ENCODE measurements around the gene PDXK.

DNA sequence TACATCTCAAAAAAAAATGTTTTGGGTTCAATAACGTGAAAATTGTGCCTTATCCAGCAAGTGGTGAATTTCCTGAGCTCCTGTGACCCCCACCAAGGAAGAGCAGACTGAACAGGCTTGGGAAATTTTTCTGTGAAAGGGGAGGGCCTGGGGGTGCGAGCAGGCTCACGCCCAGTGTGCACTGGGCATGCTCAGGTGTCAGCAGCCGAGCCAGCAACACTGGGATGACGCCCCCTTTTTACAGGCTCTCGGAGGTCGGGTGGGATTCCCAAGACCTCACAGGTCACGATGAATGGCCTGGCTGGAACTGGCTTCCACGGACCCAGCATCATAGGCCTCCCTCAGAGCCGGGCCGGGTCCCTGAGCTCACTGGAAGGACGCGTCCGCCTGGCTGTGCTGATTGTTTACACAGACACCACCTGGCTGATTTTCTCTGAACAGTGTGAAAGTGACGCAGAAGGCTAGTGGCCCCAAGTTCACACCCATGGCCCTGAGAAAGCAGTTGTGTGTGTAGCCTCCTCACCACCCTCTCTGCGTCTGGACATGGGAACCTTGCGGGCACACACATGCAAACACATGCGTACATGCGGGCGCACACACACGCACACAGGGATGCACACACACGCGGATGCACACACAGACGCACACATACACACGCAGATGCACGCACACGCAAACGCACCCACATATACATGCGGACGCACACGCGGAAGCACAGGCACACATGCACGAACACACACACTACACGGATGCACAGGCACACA, 48.0 kb downstream of the PDXK start:
- TF ChIP-seq, protein P1, sequence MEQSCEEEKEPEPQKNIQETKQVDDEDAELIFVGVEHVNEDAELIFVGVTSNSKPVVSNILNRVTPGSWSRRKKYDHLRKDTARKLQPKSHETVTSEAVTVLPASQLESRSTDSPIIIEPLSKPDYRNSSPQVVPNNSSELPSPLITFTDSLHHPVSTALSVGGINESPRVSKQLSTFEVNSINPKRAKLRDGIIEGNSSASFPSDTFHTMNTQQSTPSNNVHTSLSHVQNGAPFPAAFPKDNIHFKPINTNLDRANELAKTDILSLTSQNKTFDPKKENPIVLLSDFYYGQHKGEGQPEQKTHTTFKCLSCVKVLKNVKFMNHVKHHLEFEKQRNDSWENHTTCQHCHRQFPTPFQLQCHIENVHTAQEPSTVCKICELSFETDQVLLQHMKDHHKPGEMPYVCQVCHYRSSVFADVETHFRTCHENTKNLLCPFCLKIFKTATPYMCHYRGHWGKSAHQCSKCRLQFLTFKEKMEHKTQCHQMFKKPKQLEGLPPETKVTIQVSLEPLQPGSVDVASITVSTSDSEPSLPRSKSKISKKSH (CRISPR knock-in tag; IDR thresholded peaks at IDR 0.05) = no peak
- TF ChIP-seq, protein P2, sequence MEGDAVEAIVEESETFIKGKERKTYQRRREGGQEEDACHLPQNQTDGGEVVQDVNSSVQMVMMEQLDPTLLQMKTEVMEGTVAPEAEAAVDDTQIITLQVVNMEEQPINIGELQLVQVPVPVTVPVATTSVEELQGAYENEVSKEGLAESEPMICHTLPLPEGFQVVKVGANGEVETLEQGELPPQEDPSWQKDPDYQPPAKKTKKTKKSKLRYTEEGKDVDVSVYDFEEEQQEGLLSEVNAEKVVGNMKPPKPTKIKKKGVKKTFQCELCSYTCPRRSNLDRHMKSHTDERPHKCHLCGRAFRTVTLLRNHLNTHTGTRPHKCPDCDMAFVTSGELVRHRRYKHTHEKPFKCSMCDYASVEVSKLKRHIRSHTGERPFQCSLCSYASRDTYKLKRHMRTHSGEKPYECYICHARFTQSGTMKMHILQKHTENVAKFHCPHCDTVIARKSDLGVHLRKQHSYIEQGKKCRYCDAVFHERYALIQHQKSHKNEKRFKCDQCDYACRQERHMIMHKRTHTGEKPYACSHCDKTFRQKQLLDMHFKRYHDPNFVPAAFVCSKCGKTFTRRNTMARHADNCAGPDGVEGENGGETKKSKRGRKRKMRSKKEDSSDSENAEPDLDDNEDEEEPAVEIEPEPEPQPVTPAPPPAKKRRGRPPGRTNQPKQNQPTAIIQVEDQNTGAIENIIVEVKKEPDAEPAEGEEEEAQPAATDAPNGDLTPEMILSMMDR (IDR thresholded peaks at IDR 0.05 in 2 of 3, conservative IDR thresholded peaks at IDR 0.05 in 1 of 3; ENCODE audit: insufficient read depth in 2 of 3, low read depth in 1 of 3, low read length in 3 of 3) = no peak
- TF ChIP-seq KLF13 (tag; IDR thresholded peaks at IDR 0.05; ENCODE audit: borderline replicate concordance, low read depth) (no peak), ZNF431 (CRISPR knock-in tag; IDR thresholded peaks at IDR 0.05) (no peak), EZH2 (IDR thresholded peaks at IDR 0.05; ENCODE audit: borderline replicate concordance, low read depth, low read length) (no peak), ZBTB7A (IDR thresholded peaks at IDR 0.05; ENCODE audit: borderline replicate concordance, control insufficient read depth, low read depth, low read length) (no peak), ZEB2 (IDR thresholded peaks at IDR 0.05) (no peak), FOS (IDR thresholded peaks at IDR 0.05; ENCODE audit: extremely low read depth, insufficient read length) (no peak), EGR1 (conservative IDR thresholded peaks at IDR 0.05) (no peak), LEF1 (IDR thresholded peaks at IDR 0.05) (no peak)
- TF ChIP-seq, protein P3, sequence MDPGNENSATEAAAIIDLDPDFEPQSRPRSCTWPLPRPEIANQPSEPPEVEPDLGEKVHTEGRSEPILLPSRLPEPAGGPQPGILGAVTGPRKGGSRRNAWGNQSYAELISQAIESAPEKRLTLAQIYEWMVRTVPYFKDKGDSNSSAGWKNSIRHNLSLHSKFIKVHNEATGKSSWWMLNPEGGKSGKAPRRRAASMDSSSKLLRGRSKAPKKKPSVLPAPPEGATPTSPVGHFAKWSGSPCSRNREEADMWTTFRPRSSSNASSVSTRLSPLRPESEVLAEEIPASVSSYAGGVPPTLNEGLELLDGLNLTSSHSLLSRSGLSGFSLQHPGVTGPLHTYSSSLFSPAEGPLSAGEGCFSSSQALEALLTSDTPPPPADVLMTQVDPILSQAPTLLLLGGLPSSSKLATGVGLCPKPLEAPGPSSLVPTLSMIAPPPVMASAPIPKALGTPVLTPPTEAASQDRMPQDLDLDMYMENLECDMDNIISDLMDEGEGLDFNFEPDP (CRISPR knock-in tag; IDR thresholded peaks at IDR 0.05) = no peak
- TF ChIP-seq, protein P4, sequence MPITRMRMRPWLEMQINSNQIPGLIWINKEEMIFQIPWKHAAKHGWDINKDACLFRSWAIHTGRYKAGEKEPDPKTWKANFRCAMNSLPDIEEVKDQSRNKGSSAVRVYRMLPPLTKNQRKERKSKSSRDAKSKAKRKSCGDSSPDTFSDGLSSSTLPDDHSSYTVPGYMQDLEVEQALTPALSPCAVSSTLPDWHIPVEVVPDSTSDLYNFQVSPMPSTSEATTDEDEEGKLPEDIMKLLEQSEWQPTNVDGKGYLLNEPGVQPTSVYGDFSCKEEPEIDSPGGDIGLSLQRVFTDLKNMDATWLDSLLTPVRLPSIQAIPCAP (CRISPR knock-in tag; IDR thresholded peaks at IDR 0.05; ENCODE audit: borderline replicate concordance) = no peak
- TF ChIP-seq, protein P5, sequence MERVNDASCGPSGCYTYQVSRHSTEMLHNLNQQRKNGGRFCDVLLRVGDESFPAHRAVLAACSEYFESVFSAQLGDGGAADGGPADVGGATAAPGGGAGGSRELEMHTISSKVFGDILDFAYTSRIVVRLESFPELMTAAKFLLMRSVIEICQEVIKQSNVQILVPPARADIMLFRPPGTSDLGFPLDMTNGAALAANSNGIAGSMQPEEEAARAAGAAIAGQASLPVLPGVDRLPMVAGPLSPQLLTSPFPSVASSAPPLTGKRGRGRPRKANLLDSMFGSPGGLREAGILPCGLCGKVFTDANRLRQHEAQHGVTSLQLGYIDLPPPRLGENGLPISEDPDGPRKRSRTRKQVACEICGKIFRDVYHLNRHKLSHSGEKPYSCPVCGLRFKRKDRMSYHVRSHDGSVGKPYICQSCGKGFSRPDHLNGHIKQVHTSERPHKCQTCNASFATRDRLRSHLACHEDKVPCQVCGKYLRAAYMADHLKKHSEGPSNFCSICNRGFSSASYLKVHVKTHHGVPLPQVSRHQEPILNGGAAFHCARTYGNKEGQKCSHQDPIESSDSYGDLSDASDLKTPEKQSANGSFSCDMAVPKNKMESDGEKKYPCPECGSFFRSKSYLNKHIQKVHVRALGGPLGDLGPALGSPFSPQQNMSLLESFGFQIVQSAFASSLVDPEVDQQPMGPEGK (CRISPR knock-in tag; IDR thresholded peaks at IDR 0.05; ENCODE audit: borderline replicate concordance) = 0 out of 2 replicates have a peak, but pooled peaks have one; percentile 14
- TF ChIP-seq, protein P6, sequence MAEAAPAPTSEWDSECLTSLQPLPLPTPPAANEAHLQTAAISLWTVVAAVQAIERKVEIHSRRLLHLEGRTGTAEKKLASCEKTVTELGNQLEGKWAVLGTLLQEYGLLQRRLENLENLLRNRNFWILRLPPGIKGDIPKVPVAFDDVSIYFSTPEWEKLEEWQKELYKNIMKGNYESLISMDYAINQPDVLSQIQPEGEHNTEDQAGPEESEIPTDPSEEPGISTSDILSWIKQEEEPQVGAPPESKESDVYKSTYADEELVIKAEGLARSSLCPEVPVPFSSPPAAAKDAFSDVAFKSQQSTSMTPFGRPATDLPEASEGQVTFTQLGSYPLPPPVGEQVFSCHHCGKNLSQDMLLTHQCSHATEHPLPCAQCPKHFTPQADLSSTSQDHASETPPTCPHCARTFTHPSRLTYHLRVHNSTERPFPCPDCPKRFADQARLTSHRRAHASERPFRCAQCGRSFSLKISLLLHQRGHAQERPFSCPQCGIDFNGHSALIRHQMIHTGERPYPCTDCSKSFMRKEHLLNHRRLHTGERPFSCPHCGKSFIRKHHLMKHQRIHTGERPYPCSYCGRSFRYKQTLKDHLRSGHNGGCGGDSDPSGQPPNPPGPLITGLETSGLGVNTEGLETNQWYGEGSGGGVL (CRISPR knock-in tag; IDR thresholded peaks at IDR 0.05) = no peak

All from K562 (cell line).